HepG2 (cell line): ENCODE results near the gene MIER2. TPM values are rescaled to one million over a fixed set of nuclear protein-coding genes. Genes with fewer than 3 reads are reported as not detected.
A peak's percentile ranks its signal among the peaks of the same experiment; 100 is the strongest.

Source experiments
- ATAC-seq: fragments of 200-7000 bp; cut with Tn5 transposase; 3 replicates; pipeline ENCODE4 v1.9.1; 2020; ENCODE audit warnings: mild to moderate bottlenecking, moderate library complexity
- BruUV-seq: library from RNA; stranded (reverse); fragments of 400-500 nt; replicated peaks from 2 replicates; lab custom pipeline; 2021; lab: Mats Ljungman, UMichigan
- CTCF ChIA-PET: fragments of 300-600 bp; formaldehyde crosslinking; extraction: SDS; loops from one replicate; lab custom pipeline; 2021; ENCODE audit warnings: low total read pairs, inconsistent platforms, low intra/inter-chr PET ratio; lab: Yijun Ruan, JAX
- POLR2A ChIA-PET: fragments of 350-600 bp; sonication (Branson Sonifier 250); formaldehyde crosslinking; loops from one replicate; lab custom pipeline; 2020; ENCODE audit warnings: antibody characterized with exemption, inconsistent platforms; lab: Yijun Ruan, JAX
- DNase-seq: peaks from one replicate; pipeline ENCODE4 v3.0.0-alpha.2; 2015; ENCODE audit warnings: low spot score
- FAIRE-seq: peaks from 3 replicates; lab custom pipeline; 2011; peaks lifted over from hg19 to GRCh38; lab: Jason Lieb, UNC
- H2AFZ ChIP-seq: one replicate; pipeline ENCODE4 v1.6.1; 2011; ENCODE audit warnings: low read length, inconsistent platforms
- H3K27ac ChIP-seq: fragments of 300-600 bp; 3 replicates; pipeline ENCODE4 v1.8.0; 2011; ENCODE audit warnings: mixed run types, mild to moderate bottlenecking, mixed read lengths, low read length, inconsistent platforms; ENCODE audit not compliant: insufficient read depth; ENCODE audit errors: extremely low read length
- H3K27me3 ChIP-seq, 2 experiments: fragments of 200-600 bp in 1 of 2; 2 replicates in 1 of 2; 3 replicates in 1 of 2; pipeline versions ENCODE4 v1.6.0 to v1.8.0; 2011; ENCODE audit warnings: low read length in 2 of 2, mild to moderate bottlenecking in 2 of 2, moderate library complexity in 2 of 2, inconsistent platforms in 1 of 2; ENCODE audit not compliant: insufficient read depth in 2 of 2, control insufficient read depth in 1 of 2
- H3K36me3 ChIP-seq, 2 experiments: fragments of 200-600 bp in 1 of 2; replicated peaks in 1 of 2; 2 replicates in 1 of 2; 3 replicates in 1 of 2; pipeline versions ENCODE4 v1.5.1 to v1.8.0; 2011; ENCODE audit warnings: low read length in 2 of 2, inconsistent platforms in 1 of 2; ENCODE audit not compliant: insufficient read depth in 2 of 2, control insufficient read depth in 1 of 2
- H3K4me1 ChIP-seq: 2 replicates; pipeline ENCODE4 v1.5.1; 2012; ENCODE audit warnings: low read length, inconsistent platforms; ENCODE audit not compliant: insufficient read depth
- H3K4me2 ChIP-seq: 2 replicates; pipeline ENCODE4 v1.6.0; 2011; ENCODE audit warnings: low read depth, low read length, inconsistent platforms
- H3K4me3 ChIP-seq, 3 experiments: fragments of 200-600 bp in 1 of 3; sonication (generic), shearing (Covaris generic) in 1 of 3; replicated peaks in 1 of 3; 2 replicates each; pipeline ENCODE4 v1.5.1; 2011 to 2016; ENCODE audit warnings: low read length in 3 of 3, inconsistent platforms in 2 of 3, low read depth in 2 of 3, mild to moderate bottlenecking in 2 of 3, control low read depth in 1 of 3, mixed read lengths in 1 of 3; ENCODE audit not compliant: insufficient read depth in 1 of 3
- H3K79me2 ChIP-seq: one replicate; pipeline ENCODE4 v1.6.1; 2011; ENCODE audit warnings: low read length, inconsistent platforms; ENCODE audit not compliant: insufficient read depth
- H3K9ac ChIP-seq: 2 replicates; pipeline ENCODE4 v1.6.0; 2011; ENCODE audit warnings: mild to moderate bottlenecking, low read depth, low read length, inconsistent platforms; ENCODE audit not compliant: insufficient read depth
- H3K9me3 ChIP-seq: 2 replicates; pipeline ENCODE4 v1.5.1; 2012; ENCODE audit warnings: mild to moderate bottlenecking, low read length
- H4K20me1 ChIP-seq: 2 replicates; pipeline ENCODE4 v1.6.0; 2011; ENCODE audit warnings: inconsistent platforms, mild to moderate bottlenecking, low read length, moderate library complexity; ENCODE audit not compliant: insufficient read depth
- CBFB ChIP-seq: sonication (generic); formaldehyde crosslinking; IDR thresholded peaks from 2 replicates; pipeline ENCODE4 v1.4.0; 2020; ENCODE audit warnings: missing genetic modification reagents
- CREB1 ChIP-seq, 2 experiments: fragments of 450-650 bp in 1 of 2; IDR thresholded peaks; 2 replicates each; pipeline ENCODE4 v1.6.1; 2016 to 2017; ENCODE audit warnings: control low read depth in 1 of 2, mild to moderate bottlenecking in 1 of 2, missing compliant biosample characterization in 1 of 2, missing genetic modification characterization in 1 of 2
- FOXP4 ChIP-seq: sonication (generic); formaldehyde crosslinking; IDR thresholded peaks from 2 replicates; pipeline ENCODE4 v1.4.0; 2020; ENCODE audit warnings: missing genetic modification reagents
- HNF4A ChIP-seq: sonication (generic); formaldehyde crosslinking; IDR thresholded peaks from 2 replicates; pipeline ENCODE4 v1.4.0; 2020; ENCODE audit warnings: missing genetic modification reagents
- KMT2A ChIP-seq: sonication (generic); formaldehyde crosslinking; IDR thresholded peaks from 2 replicates; pipeline ENCODE4 v1.4.0; 2020; ENCODE audit warnings: missing genetic modification reagents
- MED8 ChIP-seq: sonication (generic); formaldehyde crosslinking; IDR thresholded peaks from 2 replicates; pipeline ENCODE4 v1.8.1; 2023; ENCODE audit warnings: mild to moderate bottlenecking, missing genetic modification reagents; ENCODE audit not compliant: insufficient replicate concordance
- SAP130 ChIP-seq: IDR thresholded peaks from 2 replicates; pipeline ENCODE4 v1.6.1; 2016; ENCODE audit warnings: low read depth
- SP5 ChIP-seq: IDR thresholded peaks from 2 replicates; pipeline ENCODE4 v1.6.1; 2016; ENCODE audit warnings: low read depth, borderline replicate concordance
- THRA ChIP-seq: sonication (generic); formaldehyde crosslinking; IDR thresholded peaks from 2 replicates; pipeline ENCODE4 v1.4.0; 2020; ENCODE audit warnings: missing genetic modification reagents, borderline replicate concordance
- XBP1 ChIP-seq: sonication (generic); formaldehyde crosslinking; IDR thresholded peaks from 2 replicates; pipeline ENCODE4 v1.5.0; 2020; ENCODE audit warnings: missing genetic modification reagents
- ZFP82 ChIP-seq: sonication (generic); formaldehyde crosslinking; IDR thresholded peaks from 2 replicates; pipeline ENCODE4 v1.5.1; 2020; ENCODE audit warnings: mild to moderate bottlenecking, missing genetic modification reagents, borderline replicate concordance
- ZMYM2 ChIP-seq: sonication (generic); formaldehyde crosslinking; IDR thresholded peaks from 2 replicates; pipeline ENCODE4 v1.8.0; 2022; ENCODE audit warnings: mild to moderate bottlenecking, missing genetic modification reagents
- ZNF274 ChIP-seq: sonication (generic); formaldehyde crosslinking; IDR thresholded peaks from 2 replicates; pipeline ENCODE4 v1.5.1; 2020; ENCODE audit warnings: mild to moderate bottlenecking, missing genetic modification reagents
- ZNF296 ChIP-seq: sonication (generic); formaldehyde crosslinking; conservative IDR thresholded peaks from 2 replicates; pipeline ENCODE4 v1.5.0; 2020; ENCODE audit warnings: mild to moderate bottlenecking, missing genetic modification reagents
- ZNF34 ChIP-seq: sonication (generic); formaldehyde crosslinking; IDR thresholded peaks from 2 replicates; pipeline ENCODE4 v1.4.0; 2020; ENCODE audit warnings: mild to moderate bottlenecking, missing genetic modification reagents, borderline replicate concordance
- WGBS: methylation state at CpG from one replicate; pipeline ENCODE4 v1.1.6; 2017; ENCODE audit warnings: low lambda C conversion rate; 5-methylcytosine and 5-hydroxymethylcytosine counted together
- in situ Hi-C: cut with HindIII; loops from 2 replicates; pipeline ENCODE4 v1.10.0; 2017; ENCODE audit warnings: low pct_unique_long_range_greater_than_20kb; ENCODE audit not compliant: extremely low pct_ligation_motif_present
- intact Hi-C: fragments of 100-400 bp; cut with micrococcal nuclease; formaldehyde crosslinking; loops from one replicate; pipeline ENCODE4 v1.10.0; 2022; ENCODE audit not compliant: unreplicated experiment
- polyA plus RNA-seq, 8 experiments: library from polyadenylated mRNA; depleted of rRNA in 3 of 8; stranded (reverse) in 7 of 8; unstranded in 1 of 8; fragments of >200 nt; fragmentation: Illumina TruSeq in 4 of 8; extraction: Trizol in 4 of 8; gene quantifications; 2 replicates each; pipeline versions ENCODE4 v1.2.1 to v1.2.3, GENCODE V29; 2011 to 2016; ENCODE audit warnings: low read depth in 4 of 8, missing spikeins in 1 of 8, mixed read lengths in 1 of 8; ENCODE audit not compliant: insufficient read depth in 1 of 8
- total RNA-seq, 5 experiments: library from RNA; depleted of rRNA; stranded (reverse); fragments of >200 nt; fragmentation: Illumina TruSeq; extraction: Trizol; gene quantifications; 2 replicates each; pipeline ENCODE4 v1.2.3, GENCODE V29; 2016; ENCODE audit warnings: low read depth in 1 of 5

Gene MIER2
- total and polyA plus RNA-seq, 2 of the 13 experiments (the other 11 are each of a cell fraction or from before 2014, with no cell fraction given), result 9.6 to 25.7 TPM

GRCh38 chr19:277581-278165 is 66.9 kb downstream of the MIER2 start (continued):
- TF ChIP-seq ZMYM2 (CRISPR knock-in tag), result no peak
- TF ChIP-seq SAP130 (CRISPR knock-in tag), result 0 out of 2 replicates have a peak, but pooled peaks have one; percentile 16

- peaks cover 4 to 34% of the 10 kb centered on the region in 2 experiments; a peak in 4 of 5 replicates for H3K27me3 ChIP-seq
- intact Hi-C loops, result no loop called here
- H2AFZ ChIP-seq, result no peak overlapping the region
- H3K27ac ChIP-seq, result no peak overlapping the region
- no peaks in the 10 kb centered on the region for H4K20me1 ChIP-seq
- WGBS, result 49% methylated on average over 6 of the region's 7 CpGs
- DNase-seq, result no peak
- no peaks in the 10 kb centered on the region for H3K4me1 ChIP-seq
- no peaks in the 10 kb centered on the region for H3K9me3 ChIP-seq
- no peaks in the 10 kb centered on the region for H3K79me2 ChIP-seq
- ATAC-seq, result no peak
- FAIRE-seq, result no peak
- TF ChIP-seq ZFP82 (CRISPR knock-in tag), result no peak
- TF ChIP-seq ZNF296 (CRISPR knock-in tag), result no peak
- TF ChIP-seq ZNF34 (CRISPR knock-in tag), result no peak
- TF ChIP-seq HNF4A, result no peak
- no peak for TF ChIP-seq ZNF274
- TF ChIP-seq KMT2A (CRISPR knock-in tag), result no peak
- no peak for TF ChIP-seq XBP1 (CRISPR knock-in tag)
- no peak for TF ChIP-seq THRA
- no peak for TF ChIP-seq CBFB (CRISPR knock-in tag)
- TF ChIP-seq CREB1 (IDR thresholded peaks at IDR 0.05), result no peak
- no peak for TF ChIP-seq CREB1 (CRISPR knock-in tag; IDR thresholded peaks at IDR 0.05)
- no peak for TF ChIP-seq MED8
- no peak for TF ChIP-seq SP5
- no peak for TF ChIP-seq FOXP4
- in situ Hi-C loops, result no loop called here
- no peak overlapping the region for H3K9ac ChIP-seq
- ChIA-PET POLR2A (no interaction called here), CTCF (no interaction called here)
- H3K36me3 ChIP-seq, result no peaks in the 10 kb centered on the region
- H3K4me3 ChIP-seq, result no peak overlapping the region
- H3K4me2 ChIP-seq, result no peak overlapping the region
- no TSS peak for BruUV-seq
Measured at GRCh38 chr19:277131-277530, 67.5 kb downstream of the MIER2 start.
